ENCODE measurements around the gene PLXDC2. TPM values are rescaled to one million over a fixed set of nuclear protein-coding genes. Genes with fewer than 3 reads are reported as not detected.

Gene PLXDC2
- total and polyA plus RNA-seq, 10 donors, result 1.8 to 50.4 (median 29.7) TPM

GRCh38 chr10:19931894-19932590, 115.8 kb downstream of the PLXDC2 start:
- no peak for DNase-seq
- 55 to 72% (median 68%) methylated on average over 4 of the region's 4 CpGs for WGBS, 5 donors
- Histone ChIP-seq H3K27me3 (replicated peaks in 1 of 7) (no peaks in the 10 kb centered on the region), H3K4me3 (no peak overlapping the region), H3K9me3 (no peaks in the 10 kb centered on the region), H3K36me3 (no peaks in the 10 kb centered on the region), H3K4me1 (peaks cover 0 to 31% (median 16%) of the 10 kb centered on the region in 6 donors), H3K27ac (peak overlapping the region; percentile 5 to 59 (median 55))
- TF ChIP-seq POLR2A (IDR thresholded peaks at IDR 0.05) (no peak), POLR2AphosphoS5 (IDR thresholded peaks at IDR 0.05) (no peak)
- TF ChIP-seq, protein P1, sequence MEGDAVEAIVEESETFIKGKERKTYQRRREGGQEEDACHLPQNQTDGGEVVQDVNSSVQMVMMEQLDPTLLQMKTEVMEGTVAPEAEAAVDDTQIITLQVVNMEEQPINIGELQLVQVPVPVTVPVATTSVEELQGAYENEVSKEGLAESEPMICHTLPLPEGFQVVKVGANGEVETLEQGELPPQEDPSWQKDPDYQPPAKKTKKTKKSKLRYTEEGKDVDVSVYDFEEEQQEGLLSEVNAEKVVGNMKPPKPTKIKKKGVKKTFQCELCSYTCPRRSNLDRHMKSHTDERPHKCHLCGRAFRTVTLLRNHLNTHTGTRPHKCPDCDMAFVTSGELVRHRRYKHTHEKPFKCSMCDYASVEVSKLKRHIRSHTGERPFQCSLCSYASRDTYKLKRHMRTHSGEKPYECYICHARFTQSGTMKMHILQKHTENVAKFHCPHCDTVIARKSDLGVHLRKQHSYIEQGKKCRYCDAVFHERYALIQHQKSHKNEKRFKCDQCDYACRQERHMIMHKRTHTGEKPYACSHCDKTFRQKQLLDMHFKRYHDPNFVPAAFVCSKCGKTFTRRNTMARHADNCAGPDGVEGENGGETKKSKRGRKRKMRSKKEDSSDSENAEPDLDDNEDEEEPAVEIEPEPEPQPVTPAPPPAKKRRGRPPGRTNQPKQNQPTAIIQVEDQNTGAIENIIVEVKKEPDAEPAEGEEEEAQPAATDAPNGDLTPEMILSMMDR (IDR thresholded peaks at IDR 0.05 in 8 of 11, conservative IDR thresholded peaks at IDR 0.05 in 3 of 11), result no peak
- intact Hi-C loops (cut with DNase I; ENCODE audit: low total_unique reads), result no loop called here

DNA sequence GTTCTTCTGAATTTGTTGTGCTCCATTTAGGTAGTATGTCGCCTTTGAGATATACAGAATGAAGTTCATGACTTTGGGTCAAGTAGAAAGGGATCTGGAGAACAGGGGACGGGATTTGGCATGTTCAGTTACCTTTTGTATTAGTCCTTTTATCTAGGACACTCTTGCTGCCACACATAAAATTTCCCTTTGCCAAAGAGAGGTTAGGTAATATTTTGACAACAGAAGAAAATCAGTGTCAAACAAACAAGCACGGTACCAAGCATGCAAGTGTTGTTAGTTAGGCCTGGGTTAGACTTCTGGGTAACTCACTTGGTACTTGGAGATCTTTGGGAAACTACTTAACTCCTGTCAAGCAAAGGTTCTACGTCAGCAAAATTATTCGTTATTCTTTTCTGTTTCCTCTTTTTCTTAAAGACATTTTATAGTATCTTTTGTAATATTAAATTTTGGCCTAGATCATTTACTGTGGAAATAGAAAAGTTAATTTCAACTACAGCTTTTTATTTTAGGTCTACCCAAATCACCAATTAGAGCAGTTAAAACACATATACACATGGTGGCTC, 116.7 kb downstream of the PLXDC2 start:
- Histone ChIP-seq H3K27me3 (replicated peaks in 1 of 7) (no peaks in the 10 kb centered on the region), H3K9me3 (no peaks in the 10 kb centered on the region), H3K4me1 (peaks cover 0 to 31% (median 16%) of the 10 kb centered on the region in 6 donors), H3K36me3 (no peaks in the 10 kb centered on the region), H3K4me3 (no peak overlapping the region), H3K27ac (peak overlapping the region in 1 of 8 donors; percentile 57)
- WGBS, 5 donors, result 70 to 79% (median 73%) methylated on average over 5 of the region's 5 CpGs
- intact Hi-C loops (cut with DNase I; ENCODE audit: low total_unique reads), result no loop called here
- TF ChIP-seq, protein P1 (IDR thresholded peaks at IDR 0.05 in 8 of 11, conservative IDR thresholded peaks at IDR 0.05 in 3 of 11), result no peak
- TF ChIP-seq POLR2A (IDR thresholded peaks at IDR 0.05) (no peak), POLR2AphosphoS5 (IDR thresholded peaks at IDR 0.05) (no peak)
- no peak for DNase-seq

DNA sequence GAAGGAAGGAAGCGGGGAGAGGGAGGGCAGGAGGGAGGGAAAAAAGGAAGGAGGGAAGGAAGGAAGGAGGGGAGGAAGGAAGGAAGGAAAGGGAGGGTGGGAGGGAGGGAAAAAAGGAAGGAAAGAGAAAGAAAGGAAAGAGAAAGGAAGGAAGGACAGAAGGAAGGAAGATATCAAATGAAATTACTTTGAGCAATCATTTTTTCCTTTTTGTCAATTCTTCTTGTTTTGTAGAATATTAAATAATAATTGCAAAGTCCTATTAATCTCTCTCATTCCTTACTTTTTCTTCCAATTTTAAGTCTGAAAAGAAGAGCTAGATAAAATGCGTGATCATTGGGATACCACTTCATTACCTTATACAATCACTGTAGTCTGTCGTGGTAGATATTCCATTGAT, 117.5 kb downstream of the PLXDC2 start:
- no peak for DNase-seq
- no peak overlapping the region for H3K27ac ChIP-seq
- H3K9me3 ChIP-seq, result no peaks in the 10 kb centered on the region
- no peak overlapping the region for H3K4me3 ChIP-seq
- intact Hi-C loops (cut with DNase I; ENCODE audit: low total_unique reads), result no loop called here
- peaks cover 0 to 31% (median 16%) of the 10 kb centered on the region in 6 donors for H3K4me1 ChIP-seq
- H3K27me3 ChIP-seq (replicated peaks in 1 of 7), result no peaks in the 10 kb centered on the region
- TF ChIP-seq POLR2A (IDR thresholded peaks at IDR 0.05), result no peak
- TF ChIP-seq, protein P1 (IDR thresholded peaks at IDR 0.05 in 8 of 11, conservative IDR thresholded peaks at IDR 0.05 in 3 of 11), result no peak
- TF ChIP-seq POLR2AphosphoS5 (IDR thresholded peaks at IDR 0.05), result no peak
- WGBS, 5 donors, result 86 to 98% (median 96%) methylated on average over 3 of the region's 3 CpGs
- H3K36me3 ChIP-seq, result no peaks in the 10 kb centered on the region

DNA sequence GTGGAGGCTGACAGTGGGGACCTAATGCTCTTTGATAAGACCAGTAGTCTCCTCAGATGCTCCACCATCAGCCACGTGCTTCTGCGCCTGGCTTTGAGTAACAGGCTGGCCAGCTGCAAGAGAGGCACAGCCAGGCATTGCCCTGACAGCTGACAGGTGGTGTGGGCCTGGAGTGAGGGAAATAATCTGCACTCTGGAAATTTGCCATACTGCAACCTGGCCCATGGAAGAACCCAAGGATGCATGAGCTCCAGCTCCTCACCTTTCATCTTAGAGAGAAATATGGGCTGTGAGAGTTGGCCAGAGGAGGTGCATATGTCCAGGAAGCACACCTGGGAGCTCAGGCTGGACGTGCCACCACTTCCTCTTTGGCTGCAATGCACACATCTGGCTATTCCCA, 118.9 kb downstream of the PLXDC2 start:
- intact Hi-C loops (cut with DNase I; ENCODE audit: low total_unique reads), result no loop called here
- no peak for DNase-seq
- TF ChIP-seq, protein P1 (IDR thresholded peaks at IDR 0.05 in 8 of 11, conservative IDR thresholded peaks at IDR 0.05 in 3 of 11), result no peak
- TF ChIP-seq POLR2AphosphoS5 (IDR thresholded peaks at IDR 0.05) (no peak), POLR2A (IDR thresholded peaks at IDR 0.05) (no peak)
- no peaks in the 10 kb centered on the region for H3K9me3 ChIP-seq
- H3K4me3 ChIP-seq, result no peak overlapping the region
- peaks cover 0 to 23% (median 12%) of the 10 kb centered on the region in 6 donors for H3K4me1 ChIP-seq
- H3K36me3 ChIP-seq, result no peaks in the 10 kb centered on the region
- no peak overlapping the region for H3K27ac ChIP-seq
- H3K27me3 ChIP-seq (replicated peaks in 1 of 7), result no peaks in the 10 kb centered on the region
- 33 to 78% (median 66%) methylated on average over 1 to 3 of the region's 3 CpGs for WGBS, 5 donors
